Esophagus muscularis mucosa (tissue), 4 donors: ENCODE data around the gene ADH1C. TPM values are rescaled to one million over a fixed set of nuclear protein-coding genes. Genes with fewer than 3 reads are reported as not detected.
"Not testable (repeated sequence)": the region's sequence is repeated elsewhere in the genome, so short reads cannot be mapped to it uniquely, and the experiment has no call there.

Experiments
- DNase-seq: peaks from one replicate; pipeline ENCODE4 v3.0.0-alpha.2; 2017; ENCODE audit errors: extremely low spot score
- H3K27ac ChIP-seq, 4 donors: fragments of 200-600 bp; sonication (generic); replicated peaks in 1 of 4; 1 replicate in 3 of 4; 2 replicates in 1 of 4; pipeline ENCODE4 v1.5.1; 2016 to 2019; ENCODE audit warnings: mild to moderate bottlenecking in 1 of 4
- H3K27me3 ChIP-seq, 4 donors: fragments of 200-600 bp; sonication (generic); one replicate each; pipeline versions ENCODE4 v1.5.1 to v1.6.0; 2016 to 2019
- H3K36me3 ChIP-seq, 4 donors: fragments of 200-600 bp; sonication (generic); one replicate each; pipeline ENCODE4 v1.5.1; 2016 to 2019
- H3K4me1 ChIP-seq, 4 donors: fragments of 200-600 bp; sonication (generic); one replicate each; pipeline ENCODE4 v1.5.1; 2016 to 2019
- H3K4me3 ChIP-seq, 4 donors: fragments of 200-600 bp; sonication (generic); 1 replicate in 2 of 4; 2 replicates in 2 of 4; pipeline ENCODE4 v1.5.1; 2016 to 2019; ENCODE audit warnings: mild to moderate bottlenecking in 4 of 4, moderate library complexity in 1 of 4
- H3K9me3 ChIP-seq, 4 donors: fragments of 200-600 bp; sonication (generic); 1 replicate in 3 of 4; 2 replicates in 1 of 4; pipeline ENCODE4 v1.5.1; 2016 to 2019
- CTCF ChIP-seq, 3 experiments: fragments of 200-600 bp in 2 of 3; fragments of 450-650 bp in 1 of 3; sonication (generic) in 2 of 3; IDR thresholded peaks; one replicate each; pipeline ENCODE4 v1.5.1; 2017 to 2019; ENCODE audit warnings: antibody characterized with exemption in 3 of 3, mild to moderate bottlenecking in 2 of 3, moderate library complexity in 1 of 3
- EP300 ChIP-seq: sonication (generic); formaldehyde crosslinking; IDR thresholded peaks from one replicate; pipeline ENCODE4 v1.6.1; 2017; ENCODE audit warnings: antibody characterized with exemption
- POLR2A ChIP-seq: fragments of 450-650 bp; IDR thresholded peaks from one replicate; pipeline ENCODE4 v1.6.1; 2017; ENCODE audit warnings: antibody characterized with exemption, moderate library complexity, mild to moderate bottlenecking, low read depth
- POLR2AphosphoS5 ChIP-seq, 2 donors: sonication (generic); formaldehyde crosslinking; IDR thresholded peaks; one replicate each; pipeline ENCODE4 v1.6.1; 2017; ENCODE audit warnings: antibody characterized with exemption in 2 of 2
- WGBS: methylation state at CpG from one replicate; pipeline ENCODE4 v1.1.5; 2018; 5-methylcytosine and 5-hydroxymethylcytosine counted together
- intact Hi-C: fragments of 100-400 bp; cut with DNase I; formaldehyde crosslinking; loops from one replicate; pipeline ENCODE4 v1.15.1; 2023
- total RNA-seq, 4 donors: library from RNA; depleted of rRNA; stranded (reverse); fragments of >200 nt; gene quantifications; one replicate each; pipeline versions ENCODE4 v1.1.0 to v1.2.1, GENCODE V29; 2016

ADH1C gene
- total RNA-seq, 4 donors from 2014 or later = 4.0 to 6.1 (median 4.9) TPM

DNA sequence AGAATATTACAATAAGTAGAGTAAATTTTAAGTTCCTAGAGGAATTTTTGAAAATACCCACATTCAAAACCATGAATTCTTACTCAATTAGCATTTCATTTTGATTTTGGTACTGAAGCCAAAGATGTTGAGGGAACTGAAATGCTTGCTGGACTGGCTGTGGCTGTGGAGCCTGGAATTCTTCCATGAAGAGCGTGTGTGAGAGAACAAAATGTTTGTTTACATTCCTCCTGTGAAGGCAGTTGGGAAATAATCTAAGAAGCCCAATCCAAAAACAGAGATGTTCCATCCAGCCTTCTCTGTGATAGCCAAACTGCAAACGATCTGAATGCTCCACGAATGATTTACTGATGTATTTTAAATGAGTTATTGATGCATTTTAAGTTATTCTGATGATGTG is 27.6 kb downstream of the ADH1C start:
- no peaks in the 10 kb centered on the region for H3K36me3 ChIP-seq
- DNase-seq = no peak
- peak overlapping the region; percentile 79 to 85 (median 83) for H3K27ac ChIP-seq
- WGBS = 15% methylated on average over 3 of the region's 3 CpGs
- H3K4me3 ChIP-seq = no peak overlapping the region
- H3K27me3 ChIP-seq = no peaks in the 10 kb centered on the region
- peaks cover 0 to 10% (median 2%) of the 10 kb centered on the region in 4 donors for H3K9me3 ChIP-seq
- intact Hi-C loops = loop anchor here (5.0 kb wide), 2 partner anchors 57 to 77 kb away; no protein-coding TSS in a partner anchor
- peaks cover 18 to 53% (median 40%) of the 10 kb centered on the region in 4 donors for H3K4me1 ChIP-seq
- TF ChIP-seq CTCF (IDR thresholded peaks at IDR 0.05) (no peak), EP300 (peak; percentile 79), POLR2A (no peak), POLR2AphosphoS5 (IDR thresholded peaks at IDR 0.05) (peak; percentile 86 to 89)

DNA sequence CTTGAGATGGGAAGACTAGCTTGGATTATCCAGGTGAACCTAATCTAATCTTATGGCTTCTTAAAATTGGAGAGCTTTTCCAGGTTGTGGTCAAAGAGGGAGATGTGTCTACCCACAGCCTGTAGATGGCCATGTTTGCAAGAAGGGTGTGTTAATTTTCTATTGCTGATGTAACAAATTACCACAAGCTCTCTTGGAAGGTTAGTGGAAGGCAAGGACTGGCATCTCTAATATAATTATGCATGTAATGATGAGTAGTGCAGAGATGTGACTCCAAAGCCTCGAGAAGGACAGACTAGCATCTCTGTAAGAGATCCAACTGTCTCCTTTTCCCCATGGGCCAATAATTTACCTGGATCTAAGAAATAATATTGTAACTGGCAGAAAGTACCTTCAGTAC is 28.2 kb downstream of the ADH1C start:
- peak overlapping the region; percentile 79 to 85 (median 83) for H3K27ac ChIP-seq
- no peak overlapping the region for H3K4me3 ChIP-seq
- no peaks in the 10 kb centered on the region for H3K36me3 ChIP-seq
- whole genome bisulfite sequencing = 43% methylated on average over 1 of the region's 1 CpG
- TF ChIP-seq POLR2AphosphoS5 (IDR thresholded peaks at IDR 0.05) (no peak), CTCF (IDR thresholded peaks at IDR 0.05) (no peak), EP300 (no peak), POLR2A (no peak)
- DNase-seq = no peak
- intact Hi-C loops = no loop called here
- H3K9me3 ChIP-seq = peaks cover 0 to 4% (median 2%) of the 10 kb centered on the region in 4 donors
- H3K4me1 ChIP-seq = peaks cover 18 to 49% (median 38%) of the 10 kb centered on the region in 4 donors
- H3K27me3 ChIP-seq = no peaks in the 10 kb centered on the region

GRCh38 chr4:99323756-99324155 is 28.8 kb downstream of the ADH1C start:
- no peaks in the 10 kb centered on the region for H3K36me3 ChIP-seq
- H3K4me3 ChIP-seq = no peak overlapping the region
- intact Hi-C loops = no loop called here
- 86% methylated on average over 1 of the region's 1 CpG for WGBS
- TF ChIP-seq CTCF (IDR thresholded peaks at IDR 0.05) (no peak), POLR2AphosphoS5 (IDR thresholded peaks at IDR 0.05) (peak; percentile 62 to 81)
- H3K9me3 ChIP-seq = peaks cover 0 to 4% (median 1%) of the 10 kb centered on the region in 4 donors
- peak overlapping the region; percentile 79 to 85 (median 83) for H3K27ac ChIP-seq
- DNase-seq = no peak
- peaks cover 18 to 49% (median 37%) of the 10 kb centered on the region in 4 donors for H3K4me1 ChIP-seq
- no peaks in the 10 kb centered on the region for H3K27me3 ChIP-seq

DNA sequence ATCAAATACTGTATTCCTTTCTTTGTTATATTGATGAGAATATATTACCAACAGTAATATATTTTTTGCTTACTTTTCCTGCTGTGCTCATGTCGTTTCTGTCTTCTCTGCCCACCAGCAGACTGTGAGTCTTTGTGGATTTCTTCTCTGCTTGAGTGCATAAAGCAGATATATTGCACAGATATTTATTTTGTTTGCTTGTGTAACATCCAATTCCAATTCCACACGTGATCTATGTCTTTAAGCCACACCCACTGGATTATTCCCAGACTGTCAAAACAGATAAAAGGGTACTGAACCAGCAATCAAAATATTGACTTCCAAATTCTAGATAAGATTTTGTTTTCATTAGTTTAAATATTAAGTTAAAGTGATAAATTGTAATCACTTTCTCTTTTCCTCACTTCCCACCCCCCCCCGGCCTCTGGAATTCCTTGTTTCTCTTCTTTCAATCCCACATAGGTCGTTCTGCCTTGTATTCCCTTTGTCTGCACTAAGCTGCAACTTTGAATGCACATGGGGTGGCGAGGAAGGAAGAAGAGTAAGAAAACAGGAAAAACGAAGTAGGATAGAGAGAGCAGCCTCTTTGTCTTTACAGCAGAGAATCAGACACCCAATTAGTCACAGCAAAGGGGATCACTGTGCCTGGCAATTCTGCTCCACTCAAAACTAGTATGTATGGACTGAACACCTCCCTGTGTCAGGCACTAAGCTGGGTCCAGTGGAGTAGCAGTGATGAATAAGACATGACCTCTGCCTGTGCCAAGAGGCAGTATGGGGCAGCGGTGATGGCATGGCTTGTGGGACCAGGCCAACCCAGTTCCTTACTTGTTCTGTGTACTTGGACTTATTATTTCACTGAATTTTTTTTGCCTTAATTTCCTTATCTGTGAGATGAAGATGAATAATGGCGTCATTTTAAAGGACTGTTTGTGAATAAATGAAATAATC is 31.0 kb downstream of the ADH1C start, which contains the start of gene ADH1B:
ADH1B (minus strand) TSS at position 161 of the 951 bp plus-strand sequence; CDS start at position 91, 70 bp downstream.
- no peak for DNase-seq
- TF ChIP-seq POLR2AphosphoS5 (IDR thresholded peaks at IDR 0.05) = peak in 1 of 2 donors; percentile 62
- TF ChIP-seq CTCF (IDR thresholded peaks at IDR 0.05) = no peak
- H3K36me3 ChIP-seq = no peaks in the 10 kb centered on the region
- peak within 1 kb of the TSS; percentile 22 to 53 (median 39) for H3K4me3 ChIP-seq
- H3K9me3 ChIP-seq = peaks cover 0 to 4% (median 1%) of the 10 kb centered on the region in 4 donors
- H3K4me1 ChIP-seq = peaks cover 18 to 49% (median 37%) of the 10 kb centered on the region in 4 donors
- peak within 1 kb of the TSS; percentile 28 to 84 (median 60) for H3K27ac ChIP-seq
- intact Hi-C loops = no loop called here
- 50% methylated on average over 8 of the region's 8 CpGs for WGBS
- H3K27me3 ChIP-seq = no peaks in the 10 kb centered on the region

- 86% methylated on average over 6 of the region's 8 CpGs for WGBS
- Histone ChIP-seq H3K4me1 (peaks cover 0 to 15% (median 7%) of the 10 kb centered on the region in 4 donors), H3K4me3 (peak overlapping the region; percentile 17 to 53 (median 30)), H3K27ac (peak overlapping the region in 2 of 4 donors; percentile 8 to 31)
- DNase-seq, H3K36me3 ChIP-seq, H3K27me3 ChIP-seq, H3K9me3 ChIP-seq, intact Hi-C loops: not testable (repeated sequence)
Measured at GRCh38 chr4:99317811-99318210, 34.7 kb downstream of the ADH1C start.
